HG02588 (cell line): ENCODE measurements around the gene CDKL1.

Source experiments
- ATAC-seq: cut with Tn5 transposase; IDR thresholded peaks from one replicate; pipeline ENCODE4 v1.9.1; 2021; ENCODE audit warnings: mild to moderate bottlenecking, moderate library complexity; ENCODE audit not compliant: unreplicated experiment

Gene CDKL1

DNA sequence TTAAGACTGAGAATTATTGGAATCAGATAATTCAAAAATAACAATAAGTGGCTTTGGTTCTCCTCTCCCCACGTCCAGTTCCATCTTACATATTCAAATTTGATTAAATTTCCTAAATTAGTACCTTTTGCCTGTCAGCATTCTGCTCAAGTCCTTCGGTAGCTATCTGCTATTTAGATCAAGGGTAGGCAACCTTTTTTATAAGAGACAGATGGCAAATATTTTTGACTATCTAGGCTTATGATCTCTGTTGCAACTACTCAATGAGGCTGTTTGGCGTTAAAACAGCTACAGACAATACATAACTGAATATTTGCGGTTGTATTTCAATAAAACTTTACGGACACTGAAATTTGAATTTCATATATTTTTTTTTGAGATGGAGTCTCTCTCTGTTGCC lies 106.4 kb downstream of the CDKL1 start:
- ATAC-seq, result no peak

DNA sequence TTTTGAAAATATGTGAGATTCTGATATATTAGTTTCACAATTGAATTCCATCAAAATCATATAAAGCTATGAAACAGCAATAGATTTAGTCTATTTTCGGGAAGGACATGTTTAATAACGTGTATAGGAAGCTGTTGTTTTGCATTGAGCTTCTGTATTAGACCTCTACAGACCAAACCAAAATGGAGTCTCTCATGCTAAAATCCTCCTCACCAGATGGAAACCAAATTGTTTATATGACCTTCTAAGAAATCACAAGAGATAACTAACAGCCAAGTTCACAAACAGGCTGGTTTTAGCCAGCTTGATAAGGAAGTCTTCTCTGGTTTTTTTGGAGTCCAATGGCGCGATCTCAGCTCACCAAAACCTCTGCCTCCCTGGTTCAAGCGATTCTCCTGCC lies 108.5 kb downstream of the CDKL1 start:
- no peak for ATAC-seq

DNA sequence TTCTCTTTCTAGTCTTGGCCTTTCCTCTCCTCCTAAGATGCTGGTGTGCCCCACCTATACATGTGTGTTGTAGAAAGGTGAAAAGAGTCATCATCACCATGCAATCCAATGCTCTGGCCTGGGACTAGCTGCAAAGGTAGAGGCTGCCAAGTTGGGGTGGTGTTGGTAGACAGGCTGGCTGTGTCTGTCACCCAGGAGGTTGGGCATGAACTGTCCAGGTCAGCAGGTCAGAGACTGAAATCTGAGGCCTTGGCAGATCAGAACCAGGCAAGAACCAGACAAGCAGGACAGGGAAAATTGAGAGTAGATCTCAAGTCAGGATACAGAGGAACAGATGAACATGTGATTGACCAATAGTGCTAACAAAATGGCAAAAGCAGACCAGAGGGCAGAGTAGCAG lies 110.8 kb downstream of the CDKL1 start:
- ATAC-seq, result no peak
